Breast epithelium (tissue), 4 donors: ENCODE data around the gene JAG1. TPM values are rescaled to one million over a fixed set of nuclear protein-coding genes. Genes with fewer than 3 reads are reported as not detected.

Experiments
- DNase-seq, 2 donors: peaks; one replicate each; pipeline ENCODE4 v3.0.0-alpha.2; 2019; ENCODE audit warnings: low spot score in 2 of 2
- H3K27ac ChIP-seq, 2 donors: fragments of 200-600 bp; sonication (generic) in 1 of 2; one replicate each; pipeline ENCODE4 v1.5.1; 2016 to 2019; ENCODE audit warnings: mild to moderate bottlenecking in 1 of 2
- H3K27me3 ChIP-seq, 2 donors: fragments of 200-600 bp; sonication (generic) in 1 of 2; one replicate each; pipeline versions ENCODE4 v1.5.1 to v1.6.0; 2017 to 2019; ENCODE audit warnings: control low read depth in 1 of 2, mild to moderate bottlenecking in 1 of 2
- H3K36me3 ChIP-seq: fragments of 200-600 bp; one replicate; pipeline ENCODE4 v1.5.1; 2019
- H3K4me1 ChIP-seq, 2 donors: fragments of 200-600 bp; sonication (generic); one replicate each; pipeline ENCODE4 v1.5.1; 2016 to 2019; ENCODE audit warnings: control low read depth in 1 of 2
- H3K4me3 ChIP-seq, 3 donors: fragments of 200-600 bp; sonication (generic); 1 replicate in 2 of 3; 2 replicates in 1 of 3; pipeline ENCODE4 v1.5.1; 2016 to 2019; ENCODE audit warnings: mild to moderate bottlenecking in 3 of 3, moderate library complexity in 2 of 3
- H3K9me3 ChIP-seq, 2 donors: fragments of 200-600 bp; sonication (generic) in 1 of 2; one replicate each; pipeline ENCODE4 v1.5.1; 2016 to 2019; ENCODE audit warnings: control low read depth in 1 of 2
- CTCF ChIP-seq, 3 donors: fragments of 450-650 bp; IDR thresholded peaks; one replicate each; pipeline ENCODE4 v1.5.1; 2016 to 2017; ENCODE audit warnings: antibody characterized with exemption in 3 of 3, mild to moderate bottlenecking in 3 of 3, moderate library complexity in 3 of 3
- POLR2A ChIP-seq: fragments of 450-650 bp; IDR thresholded peaks from one replicate; pipeline ENCODE4 v1.6.1; 2016; ENCODE audit warnings: antibody characterized with exemption, mild to moderate bottlenecking, moderate library complexity
- POLR2AphosphoS5 ChIP-seq, 3 donors: sonication (generic); formaldehyde crosslinking; IDR thresholded peaks; one replicate each; pipeline ENCODE4 v1.6.1; 2017; ENCODE audit warnings: antibody characterized with exemption in 3 of 3
- intact Hi-C: fragments of 100-400 bp; cut with DNase I; formaldehyde crosslinking; loops from one replicate; pipeline ENCODE4 v1.15.1; 2023; ENCODE audit warnings: low total_unique reads
- total RNA-seq, 3 donors: library from RNA; depleted of rRNA; stranded (reverse); fragments of >200 nt; gene quantifications; one replicate each; pipeline ENCODE4 v1.1.0, GENCODE V29; 2016

JAG1 gene
- total RNA-seq, 3 donors from 2014 or later = 49.0 to 97.9 (median 75.7) TPM

- intact Hi-C loops = loop anchor here (5.0 kb wide), 1 partner anchor 283 kb away; no protein-coding TSS in a partner anchor
- H3K4me1 ChIP-seq = no peaks in the 10 kb centered on the region
These were observed 68.8 kb downstream of the JAG1 start for GRCh38 chr20:10604865-10605440.

GRCh38 chr20:10603971-10604864, 69.6 kb downstream of the JAG1 start:
- no peaks in the 10 kb centered on the region for H3K4me1 ChIP-seq
- H3K27me3 ChIP-seq = no peaks in the 10 kb centered on the region
- peak overlapping the region; percentile 40 to 80 for H3K27ac ChIP-seq
- no peaks in the 10 kb centered on the region for H3K9me3 ChIP-seq
- peak in 1 of 2 donors; percentile 60 for DNase-seq
- H3K4me3 ChIP-seq = peak overlapping the region in 1 of 3 donors; percentile 26
- TF ChIP-seq POLR2AphosphoS5 (IDR thresholded peaks at IDR 0.05) (peak; percentile 65 to 93 (median 90)), POLR2A (no peak)
- H3K36me3 ChIP-seq = no peaks in the 10 kb centered on the region
- intact Hi-C loops = loop anchor here (5.0 kb wide), 1 partner anchor 282 kb away; no protein-coding TSS in a partner anchor

More at GRCh38 chr20:10604865-10605440, 68.8 kb downstream of the JAG1 start:
- Histone ChIP-seq H3K36me3 (no peaks in the 10 kb centered on the region), H3K27me3 (no peaks in the 10 kb centered on the region), H3K27ac (peak overlapping the region; percentile 40 to 83), H3K4me3 (no peak overlapping the region), H3K9me3 (no peaks in the 10 kb centered on the region)
- no peak for TF ChIP-seq POLR2AphosphoS5 (IDR thresholded peaks at IDR 0.05)
- no peak for DNase-seq

GRCh38 chr20:10603378-10603777, 70.4 kb downstream of the JAG1 start:
- H3K4me3 ChIP-seq = no peak overlapping the region
- peak overlapping the region; percentile 40 to 80 for H3K27ac ChIP-seq
- intact Hi-C loops = loop anchor here (5.0 kb wide), 1 partner anchor 281 kb away; no protein-coding TSS in a partner anchor
- TF ChIP-seq POLR2A (no peak), POLR2AphosphoS5 (IDR thresholded peaks at IDR 0.05) (no peak)
- H3K27me3 ChIP-seq = no peaks in the 10 kb centered on the region
- no peaks in the 10 kb centered on the region for H3K4me1 ChIP-seq
- DNase-seq = no peak
- H3K9me3 ChIP-seq = no peaks in the 10 kb centered on the region
- H3K36me3 ChIP-seq = no peaks in the 10 kb centered on the region

- H3K4me1 ChIP-seq = no peaks in the 10 kb centered on the region
- H3K9me3 ChIP-seq = no peaks in the 10 kb centered on the region
- TF ChIP-seq POLR2AphosphoS5 (IDR thresholded peaks at IDR 0.05) = no peak
- TF ChIP-seq POLR2A = no peak
- TF ChIP-seq CTCF (IDR thresholded peaks at IDR 0.05) = no peak
- H3K36me3 ChIP-seq = no peaks in the 10 kb centered on the region
- H3K4me3 ChIP-seq = no peak overlapping the region
- no peak overlapping the region for H3K27ac ChIP-seq
- no peaks in the 10 kb centered on the region for H3K27me3 ChIP-seq
- intact Hi-C loops = loop anchor here (5.0 kb wide), 1 partner anchor 280 kb away; no protein-coding TSS in a partner anchor
- DNase-seq = no peak
These were observed 71.5 kb downstream of the JAG1 start for GRCh38 chr20:10602221-10602871.

- no peak for DNase-seq
- Histone ChIP-seq H3K4me3 (no peak overlapping the region), H3K36me3 (no peaks in the 10 kb centered on the region), H3K27ac (no peak overlapping the region), H3K27me3 (no peaks in the 10 kb centered on the region), H3K9me3 (no peaks in the 10 kb centered on the region), H3K4me1 (no peaks in the 10 kb centered on the region)
- intact Hi-C loops = no loop called here
- TF ChIP-seq CTCF (IDR thresholded peaks at IDR 0.05) (no peak), POLR2A (no peak), POLR2AphosphoS5 (IDR thresholded peaks at IDR 0.05) (no peak)
These were observed 76.2 kb downstream of the JAG1 start for GRCh38 chr20:10597637-10598036.

- no peak for DNase-seq
- Histone ChIP-seq H3K27me3 (no peaks in the 10 kb centered on the region), H3K27ac (no peak overlapping the region), H3K4me1 (no peaks in the 10 kb centered on the region), H3K9me3 (no peaks in the 10 kb centered on the region), H3K4me3 (no peak overlapping the region), H3K36me3 (no peaks in the 10 kb centered on the region)
- TF ChIP-seq CTCF (IDR thresholded peaks at IDR 0.05) (no peak), POLR2AphosphoS5 (IDR thresholded peaks at IDR 0.05) (no peak), POLR2A (no peak)
- intact Hi-C loops = no loop called here
These were observed 77.1 kb downstream of the JAG1 start for GRCh38 chr20:10596710-10597121.
